ENCODE data around the gene CFAP141.
"Not testable (repeated sequence)": the region's sequence is repeated elsewhere in the genome, so short reads cannot be mapped to it uniquely, and the experiment has no call there.

CFAP141 gene

GRCh38 chr1:154208677-154209388 is 2.7 kb upstream of the CFAP141 start:
- no peak for ATAC-seq
- DNase-seq: no peak

- ATAC-seq: no peak
- DNase-seq: no peak
Measured at GRCh38 chr1:154207262-154207661, 1.1 kb upstream of the CFAP141 start.

DNA sequence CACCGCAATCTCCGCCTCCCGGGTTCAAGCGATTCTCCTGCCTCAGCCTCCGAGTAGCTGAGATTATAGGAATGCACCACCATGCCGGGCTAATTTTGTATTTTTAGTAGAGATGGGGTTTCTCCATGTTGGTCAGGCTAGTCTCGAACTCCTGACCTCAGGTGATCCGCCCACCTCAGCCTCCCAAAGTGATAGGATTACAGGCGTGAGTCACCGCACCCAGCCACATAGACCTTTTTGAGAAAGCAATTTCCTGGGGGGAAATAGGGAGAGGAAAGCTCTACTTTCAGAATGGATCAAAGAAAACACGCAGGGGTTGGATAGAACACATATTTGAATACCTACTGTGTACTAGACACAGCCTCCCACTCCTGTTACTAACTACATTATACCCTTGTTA is 355 bp downstream of the CFAP141 start:
- not testable (repeated sequence) for ATAC-seq
- DNase-seq: peak; percentile 27

DNA sequence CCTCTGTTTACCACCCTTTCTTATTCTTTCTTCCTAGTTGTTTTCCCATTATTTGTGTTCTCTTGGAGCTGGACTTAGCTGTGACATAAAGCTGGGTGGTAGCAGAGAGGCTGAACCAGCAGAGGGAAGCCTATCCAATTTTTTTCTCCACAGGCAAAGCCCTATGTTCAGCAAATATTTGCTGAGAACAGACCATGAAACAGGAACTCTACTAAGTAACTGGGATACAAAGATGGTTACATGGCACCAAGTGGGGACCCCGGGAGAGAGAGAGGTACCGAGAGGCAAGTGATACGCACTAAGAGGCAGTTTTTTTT is 6.6 kb downstream of the CFAP141 start:
- DNase-seq (no peak), ATAC-seq (no peak)

DNA sequence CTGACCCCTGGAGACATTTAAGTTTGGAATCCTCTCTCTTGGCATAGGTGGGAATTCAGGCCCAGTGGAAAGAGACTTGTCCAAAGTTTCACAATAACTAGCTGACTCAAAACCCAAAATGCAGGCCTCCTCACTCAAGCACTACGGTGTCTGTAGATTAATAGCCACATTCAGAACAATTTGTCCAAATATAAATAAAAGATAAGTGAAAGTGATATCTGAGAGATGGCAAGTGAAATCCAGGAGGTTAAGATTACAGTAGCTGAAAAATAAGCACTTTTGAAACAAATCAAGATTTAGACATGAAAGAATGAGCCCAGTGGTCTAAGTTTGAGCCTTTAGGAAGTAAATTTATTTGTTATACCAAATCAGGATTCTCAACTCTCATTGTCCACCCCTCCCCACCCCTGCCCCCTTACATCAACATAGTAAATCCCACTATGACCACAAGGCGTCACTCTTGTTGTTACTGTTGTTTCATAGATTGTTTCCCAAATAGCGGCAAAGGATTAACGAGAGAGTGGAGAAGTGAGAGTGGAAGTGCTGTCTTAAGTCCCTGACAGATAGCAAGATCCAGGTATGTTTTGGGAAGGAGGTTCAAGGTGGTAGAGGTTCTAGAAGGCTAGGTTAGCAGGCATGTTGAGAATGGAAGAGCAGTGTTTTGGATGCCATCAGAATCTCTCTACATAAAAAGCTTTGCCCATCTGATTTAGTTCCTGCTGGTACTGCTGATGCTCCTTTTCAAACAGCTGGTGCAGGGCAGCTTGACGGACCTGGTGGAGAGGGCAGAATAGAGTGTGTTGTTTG is 7.2 kb downstream of the CFAP141 start:
- DNase-seq (peak; percentile 41), ATAC-seq (peak; percentile 55)

GRCh38 chr1:154193821-154194220 is 12.3 kb downstream of the CFAP141 start:
- no peak for ATAC-seq
- no peak for DNase-seq

- ATAC-seq (no peak), DNase-seq (no peak)
Measured at GRCh38 chr1:154192476-154192875, 13.7 kb downstream of the CFAP141 start.

- DNase-seq: no peak
Measured at GRCh38 chr1:154191990-154192461, 14.1 kb downstream of the CFAP141 start, which contains the start of gene TPM3. Gene TPM3, minus strand, starts transcription at chr1:154192100. Its CDS starts 82 bp downstream, at chr1:154192018.

GRCh38 chr1:154190550-154190949 is 15.6 kb downstream of the CFAP141 start:
- ATAC-seq (no peak), DNase-seq (no peak)

More at GRCh38 chr1:154191990-154192461, 14.1 kb downstream of the CFAP141 start, which contains the start of gene TPM3:
- ATAC-seq: peak; percentile 19

GRCh38 chr1:154186852-154187501 is 19.2 kb downstream of the CFAP141 start:
- ATAC-seq (no peak), DNase-seq (no peak)

GRCh38 chr1:154186177-154186576 is 20.0 kb downstream of the CFAP141 start:
- DNase-seq: peak; percentile 75

DNA sequence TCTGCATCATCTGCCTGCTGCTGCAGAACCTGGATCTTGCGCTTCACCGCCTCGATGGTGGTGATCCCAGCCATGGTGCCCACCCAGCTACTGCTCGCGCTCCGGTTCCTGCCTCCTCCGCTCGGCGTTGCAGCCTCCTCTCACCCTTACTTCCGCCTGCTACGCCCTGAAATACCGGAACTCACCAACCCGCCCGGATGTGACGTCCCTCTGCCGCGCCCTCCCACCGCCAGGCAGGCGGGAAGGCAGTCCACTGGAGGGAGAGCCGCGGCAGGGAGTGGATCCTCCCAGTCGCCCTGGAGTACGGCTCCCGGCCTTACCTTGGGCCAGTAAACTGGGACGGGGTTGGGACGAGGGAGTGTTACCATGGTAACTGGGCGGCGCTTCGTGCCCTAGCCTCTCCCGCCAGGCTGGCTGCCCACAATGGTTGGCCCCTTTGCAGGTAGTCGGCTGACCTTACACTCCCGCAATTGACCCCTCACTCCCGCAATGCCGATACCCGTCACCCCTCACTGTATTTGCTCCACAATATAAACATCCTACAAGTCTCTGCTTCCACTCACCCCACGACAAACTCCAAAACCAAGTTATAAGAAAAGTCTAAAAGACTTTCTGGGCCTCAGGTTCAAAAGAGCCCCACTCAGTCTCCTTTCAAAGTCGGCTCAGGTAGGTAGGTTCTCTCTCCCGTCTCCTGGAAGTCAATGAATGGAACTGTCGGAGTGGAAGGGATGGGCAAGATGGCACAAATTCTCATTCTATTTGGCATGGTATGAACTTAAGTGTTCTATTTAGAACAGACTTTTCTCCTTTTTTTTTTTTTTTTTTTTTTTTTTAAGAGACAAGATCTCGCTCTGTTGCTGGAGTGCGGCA is 22.9 kb downstream of the CFAP141 start:
- DNase-seq: peak; percentile 97

More at GRCh38 chr1:154186177-154186576, 20.0 kb downstream of the CFAP141 start:
- no peak for ATAC-seq

DNA sequence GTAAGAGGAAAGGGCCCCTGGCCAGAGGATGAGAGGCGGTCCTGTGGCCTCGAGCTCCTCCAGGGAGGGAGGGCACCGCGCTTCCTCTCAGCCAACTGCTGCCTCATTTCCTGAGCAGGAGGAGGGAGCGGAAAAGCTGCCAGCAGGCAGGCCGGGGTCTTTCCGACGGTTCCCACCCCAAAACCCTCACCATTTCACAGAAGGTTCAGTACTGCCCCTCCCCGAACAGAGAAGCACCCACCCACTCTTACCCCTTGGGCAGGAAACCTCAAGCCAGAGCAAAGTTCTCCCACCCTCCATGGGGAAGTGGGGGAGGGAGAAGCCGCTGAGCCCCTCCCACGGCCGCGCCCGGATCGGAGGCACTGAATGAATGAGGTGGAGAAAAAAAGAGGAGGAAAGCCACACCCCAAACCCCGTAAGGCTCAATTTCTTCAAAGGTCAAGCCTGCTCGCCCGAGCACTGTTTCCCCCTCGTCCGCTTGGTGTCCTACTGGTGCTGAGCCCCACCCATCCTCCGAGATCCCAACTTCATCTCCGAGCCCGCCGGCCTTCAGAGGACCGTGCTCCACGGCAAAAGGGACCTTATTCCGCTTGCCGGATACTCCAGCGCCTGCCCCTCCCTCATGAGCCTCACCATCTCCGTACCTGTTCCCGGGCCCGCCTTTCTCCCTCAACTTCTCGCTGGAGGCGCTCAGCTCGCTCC is 23.6 kb downstream of the CFAP141 start:
- ATAC-seq (peak; percentile 83), DNase-seq (peak; percentile 88)

More for the DNA sequence above, 22.9 kb downstream of the CFAP141 start:
- peak; percentile 82 for ATAC-seq

GRCh38 chr1:154181944-154182343 is 24.2 kb downstream of the CFAP141 start:
- ATAC-seq: no peak
- no peak for DNase-seq

DNA sequence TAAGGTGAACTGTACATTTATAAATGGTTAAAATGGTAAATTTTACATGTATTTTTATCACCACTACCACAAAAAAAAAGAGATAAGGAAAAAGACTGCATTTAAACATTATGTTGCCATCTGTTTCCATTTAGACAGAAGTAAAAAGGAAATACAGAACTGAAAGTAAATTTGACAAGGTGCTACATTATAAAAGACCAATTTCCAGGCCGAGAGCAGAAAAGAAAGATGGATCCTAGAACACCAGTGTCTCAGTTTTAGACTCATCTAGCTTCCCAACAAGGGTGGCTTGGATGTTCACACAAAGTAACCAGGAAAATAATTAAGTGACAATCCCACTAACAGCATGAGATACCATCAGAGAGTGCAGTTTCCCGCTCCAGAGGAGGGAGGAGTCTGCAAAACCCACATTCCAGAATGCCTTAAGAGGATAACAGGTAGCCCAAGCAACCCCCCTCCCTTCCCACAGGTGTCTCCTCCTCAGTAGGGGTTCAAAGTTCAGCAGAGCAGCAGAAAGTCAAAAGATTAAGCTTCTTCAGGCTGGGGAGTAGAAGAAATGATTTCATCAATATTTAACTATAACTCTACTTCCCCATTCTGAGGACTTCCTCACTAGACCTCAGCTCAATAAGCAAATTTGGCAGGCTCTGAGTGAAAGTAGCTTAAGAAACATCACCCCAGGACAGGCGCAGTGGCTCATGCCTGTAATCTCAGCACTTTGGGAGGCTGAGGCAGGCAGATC is 26.0 kb downstream of the CFAP141 start:
- ATAC-seq (no peak), DNase-seq (no peak)

DNA sequence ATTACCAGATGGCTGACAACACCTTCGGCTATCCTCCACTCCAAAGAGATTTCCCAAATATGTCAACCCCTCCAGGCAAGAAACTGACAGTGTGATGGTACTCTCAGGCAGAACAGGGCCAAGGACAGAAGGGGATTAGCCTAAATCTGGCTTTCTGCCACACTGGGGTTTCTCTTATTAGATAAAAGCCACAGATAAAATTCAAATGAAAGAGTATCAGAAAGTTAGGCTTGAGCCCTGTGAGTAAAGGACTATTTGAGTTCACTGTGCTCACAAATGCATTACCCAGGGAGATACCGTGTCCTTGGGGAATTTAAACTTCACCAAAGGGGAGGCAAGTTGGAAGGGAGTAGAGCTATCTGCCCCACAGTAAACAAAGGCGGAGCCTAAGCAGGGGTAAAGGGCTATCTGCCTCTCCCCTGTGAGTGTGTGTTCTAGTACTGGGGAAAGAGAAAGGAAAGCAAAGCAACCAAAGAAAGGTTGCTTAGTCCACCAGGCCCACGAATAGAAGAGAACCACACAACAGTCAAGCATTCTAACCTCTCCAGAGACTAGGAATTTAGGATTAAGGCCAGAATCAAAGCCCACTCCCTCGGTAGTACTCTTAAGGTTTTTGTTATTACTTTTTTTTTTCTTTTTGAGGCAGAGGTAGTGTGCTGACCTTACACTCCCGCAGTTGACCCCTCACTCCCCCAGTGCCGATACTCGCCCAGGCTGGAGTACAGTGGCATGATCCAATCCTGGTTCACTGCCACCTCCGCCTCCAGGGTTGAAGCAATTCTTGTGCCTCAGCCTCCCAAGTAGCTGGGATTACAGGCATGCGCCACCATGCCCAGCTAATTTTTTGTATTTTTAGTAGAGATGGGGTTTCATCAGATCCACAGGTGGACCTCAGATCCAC is 27.0 kb downstream of the CFAP141 start:
- ATAC-seq: no peak
- no peak for DNase-seq

- DNase-seq: no peak
- ATAC-seq: no peak
Measured at GRCh38 chr1:154178013-154178412, 28.1 kb downstream of the CFAP141 start.

DNA sequence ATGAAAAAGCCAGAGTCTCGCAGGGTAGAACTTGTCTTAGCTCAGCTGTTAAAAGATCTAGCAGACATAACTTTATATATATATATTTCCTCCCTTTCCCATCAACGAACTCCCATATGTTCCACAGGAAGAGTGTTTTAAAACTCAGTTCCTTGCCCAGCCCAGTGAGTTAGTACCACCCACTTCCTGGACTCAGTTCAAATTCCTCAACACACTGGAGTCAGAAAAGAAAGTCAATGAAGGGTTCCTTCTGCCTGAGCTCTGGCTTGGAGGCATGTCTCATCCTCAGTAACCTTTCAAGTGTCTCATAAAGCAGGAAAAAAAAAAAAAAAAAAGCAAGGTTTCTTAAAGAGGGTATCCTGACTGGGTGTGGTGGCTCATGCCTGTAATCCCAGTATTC is 29.8 kb downstream of the CFAP141 start:
- no peak for DNase-seq
- no peak for ATAC-seq

- DNase-seq (no peak), ATAC-seq (no peak)
Measured at GRCh38 chr1:154174654-154175053, 31.5 kb downstream of the CFAP141 start.
